ENCODE measurements around the gene PROM2. TPM values are rescaled to one million over a fixed set of nuclear protein-coding genes. Genes with fewer than 3 reads are reported as not detected.

PROM2 gene
- total and polyA plus RNA-seq, 2 donors (not counting 3 experiments of a cell fraction or from before 2014, with no cell fraction given), result 0.39 to 0.60 TPM

DNA sequence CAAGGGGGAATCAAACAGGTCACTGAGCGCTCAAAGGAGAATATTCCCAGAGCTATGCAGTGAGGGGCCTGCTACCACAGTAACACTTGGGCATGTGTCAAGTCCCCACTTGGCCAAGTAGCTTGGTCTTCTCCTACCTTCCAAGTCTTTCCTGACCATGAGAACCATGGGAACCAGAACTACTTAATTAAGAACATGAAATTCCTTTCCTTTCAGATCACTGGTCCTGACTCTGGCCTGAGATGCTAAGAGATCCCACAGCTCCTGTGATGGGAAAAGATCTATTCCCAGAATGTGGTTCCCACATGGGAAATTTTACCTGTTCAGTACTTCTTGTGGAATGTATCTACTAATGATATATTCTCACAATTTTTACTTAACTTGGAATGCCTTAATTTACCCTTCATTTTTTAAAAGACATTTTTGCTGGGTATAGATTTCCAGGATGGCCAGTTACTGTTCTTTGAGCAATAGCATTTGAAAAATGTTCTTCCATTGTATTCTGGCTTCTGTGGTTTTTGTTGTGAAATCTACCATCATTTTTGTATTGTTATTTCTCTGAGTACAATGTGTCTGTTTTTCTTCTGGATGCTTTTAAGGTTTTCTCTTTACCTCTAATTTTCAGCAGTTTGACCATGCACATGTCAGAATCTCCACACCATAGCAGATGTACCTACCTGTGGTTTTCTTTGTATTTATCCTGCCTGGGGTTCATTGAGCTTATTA is 60.8 kb downstream of the PROM2 start:
- dilution Hi-C loops (cut with MboI; ENCODE audit: extremely low pct_ligation_motif_present, low sequenced_read_pairs) (no loop called here), intact Hi-C loops (cut with micrococcal nuclease) (no loop called here)
- CTCF ChIA-PET, result interaction anchor here (0.5 to 1.1 kb wide), 3 partner anchors 9 to 307 kb away, joined by 3 to 4 read pairs (median 3); no protein-coding TSS in a partner anchor
- H3K36me3 ChIP-seq (ENCODE audit: control insufficient read depth in 2 of 2, extremely low read depth in 1 of 2, insufficient read depth in 2 of 2, low read length in 2 of 2), result no peaks in the 10 kb centered on the region
- BruUV-seq (replicated peaks), result no TSS peak
- H3K9me3 ChIP-seq (replicated peaks; ENCODE audit: control insufficient read depth, insufficient read depth, low read length), result no peaks in the 10 kb centered on the region
- no peak overlapping the region for H3K4me3 ChIP-seq (replicated peaks in 1 of 3; ENCODE audit: insufficient read depth in 1 of 3, low read depth in 1 of 3, low read length in 3 of 3)
- H3K9ac ChIP-seq (replicated peaks; ENCODE audit: extremely low read depth, insufficient read depth, low read length), result no peak overlapping the region
- FAIRE-seq, result no peak
- no peaks in the 10 kb centered on the region for H4K20me1 ChIP-seq (replicated peaks; ENCODE audit: control insufficient read depth, extremely low read depth, insufficient read depth, low read length)
- H3K9me1 ChIP-seq (replicated peaks; ENCODE audit: control insufficient read depth, extremely low read depth, insufficient read depth, low read length), result no peaks in the 10 kb centered on the region
- POLR2A ChIA-PET, result no interaction called here
- H2AFZ ChIP-seq (ENCODE audit: low read depth, low read length), result no peak overlapping the region
- H3K79me2 ChIP-seq (ENCODE audit: control insufficient read depth, insufficient read depth, low read length), result no peaks in the 10 kb centered on the region
- H3K4me2 ChIP-seq (ENCODE audit: insufficient read depth, low read length), result no peak overlapping the region
- DNase-seq (ENCODE audit: low read depth, low spot score), result no peak
- no peak for TF ChIP-seq POLR2AphosphoS5 (IDR thresholded peaks at IDR 0.05; ENCODE audit: insufficient read depth, low read depth, low read length)
- no peak for TF ChIP-seq JUN (IDR thresholded peaks at IDR 0.05; ENCODE audit: borderline replicate concordance, insufficient read depth, insufficient read length, low read depth)
- TF ChIP-seq EZH2 (IDR thresholded peaks at IDR 0.05; ENCODE audit: borderline replicate concordance, low read depth, low read length, severe bottlenecking), result no peak
- no peak for TF ChIP-seq MYC (IDR thresholded peaks at IDR 0.05; ENCODE audit: low read depth, low read length)
- TF ChIP-seq POLR2A (IDR thresholded peaks at IDR 0.05; ENCODE audit: low read depth, low read length), result no peak
- no peak for TF ChIP-seq GATA2 (IDR thresholded peaks at IDR 0.05; ENCODE audit: insufficient read depth, insufficient read length, low read depth, low read length)
- TF ChIP-seq, protein P1, sequence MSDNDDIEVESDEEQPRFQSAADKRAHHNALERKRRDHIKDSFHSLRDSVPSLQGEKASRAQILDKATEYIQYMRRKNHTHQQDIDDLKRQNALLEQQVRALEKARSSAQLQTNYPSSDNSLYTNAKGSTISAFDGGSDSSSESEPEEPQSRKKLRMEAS (IDR thresholded peaks at IDR 0.05; ENCODE audit: insufficient read depth, insufficient read length), result no peak
- TF ChIP-seq, protein P2, sequence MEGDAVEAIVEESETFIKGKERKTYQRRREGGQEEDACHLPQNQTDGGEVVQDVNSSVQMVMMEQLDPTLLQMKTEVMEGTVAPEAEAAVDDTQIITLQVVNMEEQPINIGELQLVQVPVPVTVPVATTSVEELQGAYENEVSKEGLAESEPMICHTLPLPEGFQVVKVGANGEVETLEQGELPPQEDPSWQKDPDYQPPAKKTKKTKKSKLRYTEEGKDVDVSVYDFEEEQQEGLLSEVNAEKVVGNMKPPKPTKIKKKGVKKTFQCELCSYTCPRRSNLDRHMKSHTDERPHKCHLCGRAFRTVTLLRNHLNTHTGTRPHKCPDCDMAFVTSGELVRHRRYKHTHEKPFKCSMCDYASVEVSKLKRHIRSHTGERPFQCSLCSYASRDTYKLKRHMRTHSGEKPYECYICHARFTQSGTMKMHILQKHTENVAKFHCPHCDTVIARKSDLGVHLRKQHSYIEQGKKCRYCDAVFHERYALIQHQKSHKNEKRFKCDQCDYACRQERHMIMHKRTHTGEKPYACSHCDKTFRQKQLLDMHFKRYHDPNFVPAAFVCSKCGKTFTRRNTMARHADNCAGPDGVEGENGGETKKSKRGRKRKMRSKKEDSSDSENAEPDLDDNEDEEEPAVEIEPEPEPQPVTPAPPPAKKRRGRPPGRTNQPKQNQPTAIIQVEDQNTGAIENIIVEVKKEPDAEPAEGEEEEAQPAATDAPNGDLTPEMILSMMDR (IDR thresholded peaks at IDR 0.05; ENCODE audit: extremely low read depth in 1 of 2, insufficient read depth in 1 of 2, low read depth in 1 of 2, low read length in 2 of 2), result no peak
- no peak for TF ChIP-seq FOS (IDR thresholded peaks at IDR 0.05; ENCODE audit: borderline replicate concordance, insufficient read depth, low read length)
- H3K27ac ChIP-seq (ENCODE audit: insufficient read depth, low read depth, low read length), result no peak overlapping the region
- no peaks in the 10 kb centered on the region for H3K4me1 ChIP-seq (ENCODE audit: control insufficient read depth, extremely low read depth, insufficient read depth, low read length)
- H3K27me3 ChIP-seq (ENCODE audit: control insufficient read depth in 2 of 2, insufficient read depth in 2 of 2, low read length in 2 of 2), result peaks cover 1 to 8% of the 10 kb centered on the region in 2 experiments
